Natural killer cell (primary cell): ENCODE results near the gene ELOVL2. TPM values are rescaled to one million over a fixed set of nuclear protein-coding genes. Genes with fewer than 3 reads are reported as not detected.
"Not testable (repeated sequence)": the region's sequence is repeated elsewhere in the genome, so short reads cannot be mapped to it uniquely, and the experiment has no call there.

Experiments used
- ATAC-seq, 3 donors: fragments of 150-1000 bp in 2 of 3; fragments of 200-7000 bp in 1 of 3; cut with Tn5 transposase; 1 replicate in 1 of 3; 2 replicates in 2 of 3; pipeline ENCODE4 v1.10.0; 2021; ENCODE audit warnings: mild to moderate bottlenecking in 2 of 3, moderate library complexity in 2 of 3
- DNase-seq, 2 donors: peaks; one replicate each; pipeline versions ENCODE4 v3.0.0 to v3.0.0-alpha.2; 2013 to 2021; ENCODE audit warnings: mixed read lengths in 1 of 2
- H3K27ac ChIP-seq: one replicate; pipeline ENCODE4 v1.5.1; 2013; ENCODE audit warnings: mild to moderate bottlenecking, low read length
- H3K27me3 ChIP-seq: one replicate; pipeline ENCODE4 v1.6.1; 2013; ENCODE audit warnings: low read length; ENCODE audit not compliant: control insufficient read depth, insufficient read depth
- H3K36me3 ChIP-seq: one replicate; pipeline ENCODE4 v1.6.1; 2013; ENCODE audit warnings: low read length; ENCODE audit not compliant: control insufficient read depth, insufficient read depth
- H3K4me1 ChIP-seq: one replicate; pipeline ENCODE4 v1.6.1; 2013; ENCODE audit warnings: low read length; ENCODE audit not compliant: control insufficient read depth, insufficient read depth
- H3K4me3 ChIP-seq: one replicate; pipeline ENCODE4 v1.5.1; 2013; ENCODE audit warnings: low read length
- H3K9me3 ChIP-seq: one replicate; pipeline ENCODE4 v1.6.1; 2013; ENCODE audit warnings: low read length; ENCODE audit not compliant: control insufficient read depth, insufficient read depth
- H3K27ac Mint-ChIP-seq, 2 donors: one replicate each; pipeline ENCODE4 v1.8.0; 2022; ENCODE audit warnings: mild to moderate bottlenecking in 2 of 2, mixed read lengths in 2 of 2, moderate library complexity in 1 of 2
- H3K27me3 Mint-ChIP-seq, 2 donors: one replicate each; pipeline ENCODE4 v1.8.0; 2022; ENCODE audit warnings: low read depth in 2 of 2, mixed read lengths in 2 of 2
- H3K36me3 Mint-ChIP-seq: one replicate; pipeline ENCODE4 v1.8.0; 2022; ENCODE audit warnings: mixed read lengths
- H3K4me1 Mint-ChIP-seq, 2 donors: one replicate each; pipeline ENCODE4 v1.8.0; 2022; ENCODE audit warnings: mixed read lengths in 2 of 2
- H3K4me3 Mint-ChIP-seq: one replicate; pipeline ENCODE4 v1.8.0; 2022; ENCODE audit warnings: mild to moderate bottlenecking, moderate library complexity, mixed read lengths
- H3K9me3 Mint-ChIP-seq, 2 donors: one replicate each; pipeline ENCODE4 v1.8.0; 2022; ENCODE audit warnings: mixed read lengths in 2 of 2
- WGBS: methylation state at CpG from one replicate; pipeline ENCODE4 v1.1.7; 2013; ENCODE audit warnings: missing lambda C conversion rate; ENCODE audit not compliant: insufficient coverage; 5-methylcytosine and 5-hydroxymethylcytosine counted together
- intact Hi-C: fragments of 100-400 bp; cut with micrococcal nuclease; formaldehyde crosslinking; loops from one replicate; pipeline ENCODE4 v1.14.2; 2022
- total RNA-seq, 4 donors: library from RNA; stranded (reverse); fragments of 120-200 nt in 1 of 4; gene quantifications; one replicate each; pipeline versions ENCODE4 v1.2.3 to v1.2.4, GENCODE V29; 2013 to 2022
- TF ChIP-seq, protein P1 (sequence below): fragments of 200-600 bp; IDR thresholded peaks from one replicate; pipeline ENCODE4 v1.8.0; 2022; ENCODE audit warnings: antibody characterized with exemption

Gene ELOVL2, protein sequence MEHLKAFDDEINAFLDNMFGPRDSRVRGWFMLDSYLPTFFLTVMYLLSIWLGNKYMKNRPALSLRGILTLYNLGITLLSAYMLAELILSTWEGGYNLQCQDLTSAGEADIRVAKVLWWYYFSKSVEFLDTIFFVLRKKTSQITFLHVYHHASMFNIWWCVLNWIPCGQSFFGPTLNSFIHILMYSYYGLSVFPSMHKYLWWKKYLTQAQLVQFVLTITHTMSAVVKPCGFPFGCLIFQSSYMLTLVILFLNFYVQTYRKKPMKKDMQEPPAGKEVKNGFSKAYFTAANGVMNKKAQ
- total RNA-seq = not detected
- total RNA-seq (2013) = not detected

DNA sequence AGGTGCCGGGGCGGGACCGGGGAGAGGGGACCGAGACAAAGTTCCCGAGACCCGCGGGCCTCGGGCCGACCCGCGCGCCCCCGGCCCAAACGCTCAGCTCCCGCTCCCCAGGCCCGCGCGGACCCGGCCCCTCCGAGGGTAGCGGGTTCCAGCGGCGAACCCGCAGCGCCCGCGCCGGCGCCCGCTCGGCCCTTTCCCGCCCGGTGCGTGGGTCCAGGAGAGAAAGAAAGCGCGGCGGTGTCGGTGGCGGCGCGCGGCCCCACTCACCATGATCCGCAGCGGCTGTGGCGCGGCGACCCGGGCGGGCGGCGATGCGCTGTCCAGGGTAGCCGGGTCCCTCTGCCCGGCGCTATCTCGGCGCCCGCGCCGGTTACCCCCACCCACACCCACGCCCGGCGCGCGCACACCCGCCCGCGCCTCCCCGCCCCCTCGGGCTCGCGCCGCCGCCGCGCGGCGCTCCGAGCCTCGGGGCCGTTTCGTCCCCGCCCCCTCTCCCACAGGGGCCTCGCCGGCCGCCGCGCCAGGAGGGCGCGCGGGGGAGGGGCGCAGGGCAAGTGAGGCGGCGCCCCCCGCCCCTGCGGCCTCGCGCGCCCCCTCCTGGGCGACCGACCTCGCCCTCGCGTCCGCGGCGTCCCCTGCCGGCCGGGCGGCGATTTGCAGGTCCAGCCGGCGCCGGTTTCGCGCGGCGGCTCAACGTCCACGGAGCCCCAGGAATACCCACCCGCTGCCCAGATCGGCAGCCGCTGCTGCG is at the start of gene ELOVL2:
ELOVL2 (minus strand) TSS at position 345 of the 751 bp plus-strand sequence; CDS start at position 270, 75 bp downstream.
- Mint-ChIP-seq H3K4me3 (peak within 1 kb of the TSS; percentile 86), H3K27ac (no peak within 1 kb of the TSS), H3K27me3 (peaks cover 42 to 74% of the 10 kb centered on the region in 2 donors), H3K4me1 (peaks cover 0 to 5% of the 10 kb centered on the region in 2 donors), H3K9me3 (no peaks in the 10 kb centered on the region), H3K36me3 (no peaks in the 10 kb centered on the region)
- intact Hi-C loops = no loop called here
- no peaks in the 10 kb centered on the region for H3K9me3 ChIP-seq
- 4% methylated on average over 124 of the region's 124 CpGs for WGBS
- ATAC-seq (peak; percentile 66 to 88 (median 81)), DNase-seq (peak in 1 of 2 donors; percentile 28)
- no peak within 1 kb of the TSS for H3K4me3 ChIP-seq
- H3K27ac ChIP-seq = no peak within 1 kb of the TSS
- peaks cover 27% of the 10 kb centered on the region for H3K27me3 ChIP-seq
- H3K4me1 ChIP-seq = peaks cover 10% of the 10 kb centered on the region
- TF ChIP-seq, protein P1, sequence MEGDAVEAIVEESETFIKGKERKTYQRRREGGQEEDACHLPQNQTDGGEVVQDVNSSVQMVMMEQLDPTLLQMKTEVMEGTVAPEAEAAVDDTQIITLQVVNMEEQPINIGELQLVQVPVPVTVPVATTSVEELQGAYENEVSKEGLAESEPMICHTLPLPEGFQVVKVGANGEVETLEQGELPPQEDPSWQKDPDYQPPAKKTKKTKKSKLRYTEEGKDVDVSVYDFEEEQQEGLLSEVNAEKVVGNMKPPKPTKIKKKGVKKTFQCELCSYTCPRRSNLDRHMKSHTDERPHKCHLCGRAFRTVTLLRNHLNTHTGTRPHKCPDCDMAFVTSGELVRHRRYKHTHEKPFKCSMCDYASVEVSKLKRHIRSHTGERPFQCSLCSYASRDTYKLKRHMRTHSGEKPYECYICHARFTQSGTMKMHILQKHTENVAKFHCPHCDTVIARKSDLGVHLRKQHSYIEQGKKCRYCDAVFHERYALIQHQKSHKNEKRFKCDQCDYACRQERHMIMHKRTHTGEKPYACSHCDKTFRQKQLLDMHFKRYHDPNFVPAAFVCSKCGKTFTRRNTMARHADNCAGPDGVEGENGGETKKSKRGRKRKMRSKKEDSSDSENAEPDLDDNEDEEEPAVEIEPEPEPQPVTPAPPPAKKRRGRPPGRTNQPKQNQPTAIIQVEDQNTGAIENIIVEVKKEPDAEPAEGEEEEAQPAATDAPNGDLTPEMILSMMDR = no peak
- H3K36me3 ChIP-seq = no peaks in the 10 kb centered on the region

DNA sequence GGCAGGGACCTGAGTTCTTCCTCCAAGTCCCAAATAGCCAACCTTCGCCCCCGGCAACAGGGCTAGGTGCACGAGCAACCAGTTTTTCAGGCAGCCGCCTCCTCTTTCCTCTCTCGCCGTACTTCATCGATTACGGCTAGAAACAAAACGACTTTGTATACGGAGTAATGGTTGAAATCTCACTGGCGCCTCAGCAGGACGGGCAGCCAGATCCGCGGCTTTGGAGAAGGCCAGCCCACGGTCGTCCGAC is 49.2 kb upstream of the ELOVL2 start:
- intact Hi-C loops = loop anchor here (1.0 to 5.0 kb wide), 4 partner anchors 139 to 444 kb away; partner anchors contain the start of genes C6orf52, MAK, NEDD9 and PAK1IP1
- H3K27ac ChIP-seq = peak overlapping the region; percentile 99
- WGBS = 0% methylated on average over 17 of the region's 17 CpGs
- peak overlapping the region; percentile 98 for H3K4me3 ChIP-seq
- DNase-seq (no peak), ATAC-seq (peak; percentile 3 to 7 (median 5))
- no peaks in the 10 kb centered on the region for H3K36me3 ChIP-seq
- peaks cover 0 to 9% of the 10 kb centered on the region in 2 donors for H3K27me3 Mint-ChIP-seq
- peak overlapping the region; percentile 94 to 96 for H3K27ac Mint-ChIP-seq
- peaks cover 22 to 29% of the 10 kb centered on the region in 2 donors for H3K4me1 Mint-ChIP-seq
- no peaks in the 10 kb centered on the region for H3K27me3 ChIP-seq
- TF ChIP-seq, protein P1 = no peak
- no peaks in the 10 kb centered on the region for H3K9me3 ChIP-seq
- peak overlapping the region; percentile 99 for H3K4me3 Mint-ChIP-seq
- peaks cover 17% of the 10 kb centered on the region for H3K4me1 ChIP-seq
- H3K9me3 Mint-ChIP-seq = no peaks in the 10 kb centered on the region
- H3K36me3 Mint-ChIP-seq = no peaks in the 10 kb centered on the region

DNA sequence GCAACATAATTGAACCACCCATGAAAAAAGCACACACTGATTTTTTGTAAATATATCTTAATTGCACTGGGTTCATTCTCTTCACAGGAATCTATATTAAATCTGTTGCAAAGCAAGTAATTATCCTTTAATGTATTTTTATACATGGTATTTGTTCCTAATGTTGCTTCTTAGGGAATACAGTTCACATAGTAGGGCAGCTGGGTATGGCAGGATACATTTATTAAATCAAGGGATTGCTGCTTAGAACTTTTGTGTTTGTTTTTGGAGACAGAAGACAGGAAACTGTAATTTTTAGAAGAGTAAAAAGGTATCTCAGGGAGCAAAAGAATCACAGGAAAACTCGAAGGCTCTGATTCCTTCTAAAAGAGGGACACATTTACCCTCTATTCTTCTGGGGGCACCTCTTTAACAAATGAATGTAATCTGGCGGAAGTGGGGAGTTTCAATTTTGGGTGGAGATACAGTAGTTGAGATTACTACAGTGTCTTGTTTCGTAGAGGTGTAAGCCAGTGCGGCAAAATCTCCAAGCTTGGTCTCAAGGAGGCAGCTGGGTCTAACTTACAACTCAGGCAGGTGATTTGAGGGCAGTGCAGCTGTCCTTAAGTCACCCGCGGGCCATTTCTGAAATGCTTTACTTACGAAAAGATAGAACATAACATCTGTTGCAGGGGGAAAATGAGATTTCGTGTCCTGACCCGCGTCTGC is 48.7 kb upstream of the ELOVL2 start:
- TF ChIP-seq, protein P1 = no peak
- Histone ChIP-seq H3K4me3 (peak overlapping the region; percentile 98), H3K9me3 (no peaks in the 10 kb centered on the region), H3K27ac (peak overlapping the region; percentile 99), H3K4me1 (peaks cover 17% of the 10 kb centered on the region), H3K36me3 (no peaks in the 10 kb centered on the region), H3K27me3 (no peaks in the 10 kb centered on the region)
- WGBS = 0% methylated on average over 10 of the region's 10 CpGs
- Mint-ChIP-seq H3K27ac (peak overlapping the region; percentile 94 to 96), H3K4me1 (peaks cover 22 to 29% of the 10 kb centered on the region in 2 donors), H3K9me3 (no peaks in the 10 kb centered on the region), H3K36me3 (no peaks in the 10 kb centered on the region), H3K4me3 (peak overlapping the region; percentile 99), H3K27me3 (peaks cover 0 to 13% of the 10 kb centered on the region in 2 donors)
- ATAC-seq (peak; percentile 2 to 8 (median 4)), DNase-seq (peak in 1 of 2 donors; percentile 64)
- intact Hi-C loops = loop anchor here (1.0 to 5.0 kb wide), 4 partner anchors 139 to 444 kb away; partner anchors contain the start of genes C6orf52, MAK, NEDD9 and PAK1IP1

DNA sequence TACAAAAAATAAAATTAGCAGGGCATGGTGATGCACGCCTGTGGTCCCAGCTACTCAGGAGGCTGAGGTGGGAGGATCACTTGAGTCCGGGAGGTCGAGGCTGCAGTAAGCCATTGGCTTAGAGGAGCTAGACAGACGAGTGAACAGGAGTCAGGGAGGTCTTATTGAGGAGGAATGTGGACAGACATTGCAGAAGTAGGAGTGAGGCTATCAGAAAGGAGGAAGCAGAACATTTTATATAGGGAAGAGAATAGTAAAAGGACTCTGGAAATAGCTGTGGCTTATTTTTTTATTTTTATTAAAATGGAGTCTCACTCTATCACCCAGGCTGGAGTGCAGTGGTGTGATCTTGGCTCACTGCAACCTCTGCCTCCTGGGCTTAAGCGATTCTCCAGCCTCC is 47.0 kb upstream of the ELOVL2 start:
- H3K27ac Mint-ChIP-seq, H3K9me3 Mint-ChIP-seq, H3K4me3 ChIP-seq, H3K9me3 ChIP-seq, ATAC-seq, H3K36me3 ChIP-seq, DNase-seq, H3K36me3 Mint-ChIP-seq, H3K27me3 ChIP-seq, H3K27ac ChIP-seq: not testable (repeated sequence)
- peaks cover 0 to 13% of the 10 kb centered on the region in 2 donors for H3K27me3 Mint-ChIP-seq
- 96% methylated on average over 5 of the region's 5 CpGs for WGBS
- intact Hi-C loops = loop anchor here (5.0 kb wide), 1 partner anchor 141 kb away; the partner anchor contains the start of gene NEDD9
- peak overlapping the region; percentile 54 for H3K4me3 Mint-ChIP-seq
- peaks cover 18 to 26% of the 10 kb centered on the region in 2 donors for H3K4me1 Mint-ChIP-seq
- H3K4me1 ChIP-seq = peaks cover 14% of the 10 kb centered on the region
